Measurements from ENCODE around the gene TBX6.
"Not testable (repeated sequence)": the region's sequence is repeated elsewhere in the genome, so short reads cannot be mapped to it uniquely, and the experiment has no call there.

GRCh38 chr16:30125690-30126089, 34.0 kb upstream of the TBX6 start:
- not testable (repeated sequence) for TF ChIP-seq ZNF384 (IDR thresholded peaks at IDR 0.05); FOXM1 (IDR thresholded peaks at IDR 0.05; ENCODE audit: borderline replicate concordance)
